DND-41 (cell line): ENCODE data around the gene MBP.

Experiments
- ATAC-seq: fragments of 200-7000 bp; cut with Tn5 transposase; 3 replicates; pipeline ENCODE4 v1.9.1; 2021; ENCODE audit warnings: low read depth; ENCODE audit not compliant: insufficient read depth
- DNase-seq: peaks from one replicate; pipeline ENCODE4 v3.0.0-alpha.2; 2020
- H2AFZ ChIP-seq: 2 replicates; pipeline ENCODE4 v1.6.0; 2012; ENCODE audit warnings: low read depth, low read length
- H3K27ac ChIP-seq: 2 replicates; pipeline ENCODE4 v1.5.1; 2012; ENCODE audit warnings: low read length, inconsistent platforms
- H3K27me3 ChIP-seq: fragments of 200-600 bp; sonication (generic); 2 replicates; pipeline ENCODE4 v1.6.0; 2012; ENCODE audit warnings: low read length, mild to moderate bottlenecking, inconsistent platforms; ENCODE audit not compliant: insufficient read depth, poor library complexity
- H3K36me3 ChIP-seq: 2 replicates; pipeline ENCODE4 v1.5.1; 2012; ENCODE audit warnings: low read length, inconsistent platforms; ENCODE audit not compliant: insufficient read depth
- H3K4me1 ChIP-seq: 2 replicates; pipeline ENCODE4 v1.5.1; 2012; ENCODE audit warnings: mild to moderate bottlenecking, low read length; ENCODE audit not compliant: insufficient read depth
- H3K4me2 ChIP-seq: 2 replicates; pipeline ENCODE4 v1.6.0; 2012; ENCODE audit warnings: mild to moderate bottlenecking, moderate library complexity, low read length, inconsistent platforms; ENCODE audit not compliant: insufficient read depth
- H3K4me3 ChIP-seq, 2 experiments: fragments of 200-600 bp in 1 of 2; shearing (Covaris generic) in 1 of 2; 2 replicates each; pipeline ENCODE4 v1.5.1; 2012 to 2016; ENCODE audit warnings: inconsistent platforms in 2 of 2, low read length in 2 of 2, mild to moderate bottlenecking in 2 of 2, low read depth in 1 of 2, moderate library complexity in 1 of 2
- H3K79me2 ChIP-seq: 2 replicates; pipeline ENCODE4 v1.6.0; 2012; ENCODE audit warnings: low read length, inconsistent platforms; ENCODE audit not compliant: insufficient read depth
- H3K9ac ChIP-seq: 2 replicates; pipeline ENCODE4 v1.6.0; 2012; ENCODE audit warnings: low read depth, mild to moderate bottlenecking, inconsistent platforms, low read length, moderate library complexity
- H3K9me3 ChIP-seq: 2 replicates; pipeline ENCODE4 v1.5.1; 2012; ENCODE audit warnings: low read length, moderate library complexity, mild to moderate bottlenecking, inconsistent platforms; ENCODE audit not compliant: insufficient read depth, severe bottlenecking
- H4K20me1 ChIP-seq: 2 replicates; pipeline ENCODE4 v1.6.0; 2012; ENCODE audit warnings: low read length; ENCODE audit not compliant: insufficient read depth
- EZH2 ChIP-seq: IDR thresholded peaks from 3 replicates; pipeline ENCODE4 v1.6.1; 2012; ENCODE audit warnings: borderline replicate concordance, low read depth, mild to moderate bottlenecking, moderate library complexity, low read length, inconsistent platforms; ENCODE audit not compliant: severe bottlenecking
- TF ChIP-seq, protein P1 (sequence below): IDR thresholded peaks from 2 replicates; pipeline ENCODE4 v1.5.1; 2012; ENCODE audit warnings: borderline replicate concordance, low read length, moderate library complexity, mild to moderate bottlenecking; ENCODE audit not compliant: poor library complexity, severe bottlenecking; ENCODE audit errors: extremely low read depth

MBP gene

DNA sequence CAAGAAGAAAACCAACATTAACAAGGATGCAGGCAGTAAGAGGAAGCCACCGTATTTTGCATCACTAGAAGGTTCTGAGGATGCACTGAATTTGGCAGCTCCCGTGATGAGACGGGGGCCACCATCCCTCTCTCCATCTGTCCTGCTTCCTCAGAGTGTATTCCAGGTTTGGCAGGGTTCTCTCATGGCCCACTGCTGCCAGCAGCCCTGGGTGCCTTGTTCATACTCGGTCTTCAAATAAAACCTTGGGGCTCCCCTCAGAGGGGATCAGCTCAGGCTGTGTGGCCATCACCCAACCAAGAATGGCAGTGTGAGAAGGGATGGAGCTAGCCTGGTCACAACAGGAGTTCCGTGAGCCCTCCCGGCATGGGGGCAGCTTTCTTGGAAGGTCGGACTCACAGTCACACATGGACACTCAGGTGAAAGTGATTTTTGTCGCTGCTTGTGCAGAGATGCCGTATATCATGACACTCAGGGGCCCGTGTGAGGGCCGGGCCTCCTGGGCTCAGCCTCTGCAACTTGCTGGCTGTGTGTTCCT, 12.8 kb upstream of the MBP start:
- H3K4me3 ChIP-seq: no peak overlapping the region
- TF ChIP-seq EZH2: no peak
- TF ChIP-seq, protein P1, sequence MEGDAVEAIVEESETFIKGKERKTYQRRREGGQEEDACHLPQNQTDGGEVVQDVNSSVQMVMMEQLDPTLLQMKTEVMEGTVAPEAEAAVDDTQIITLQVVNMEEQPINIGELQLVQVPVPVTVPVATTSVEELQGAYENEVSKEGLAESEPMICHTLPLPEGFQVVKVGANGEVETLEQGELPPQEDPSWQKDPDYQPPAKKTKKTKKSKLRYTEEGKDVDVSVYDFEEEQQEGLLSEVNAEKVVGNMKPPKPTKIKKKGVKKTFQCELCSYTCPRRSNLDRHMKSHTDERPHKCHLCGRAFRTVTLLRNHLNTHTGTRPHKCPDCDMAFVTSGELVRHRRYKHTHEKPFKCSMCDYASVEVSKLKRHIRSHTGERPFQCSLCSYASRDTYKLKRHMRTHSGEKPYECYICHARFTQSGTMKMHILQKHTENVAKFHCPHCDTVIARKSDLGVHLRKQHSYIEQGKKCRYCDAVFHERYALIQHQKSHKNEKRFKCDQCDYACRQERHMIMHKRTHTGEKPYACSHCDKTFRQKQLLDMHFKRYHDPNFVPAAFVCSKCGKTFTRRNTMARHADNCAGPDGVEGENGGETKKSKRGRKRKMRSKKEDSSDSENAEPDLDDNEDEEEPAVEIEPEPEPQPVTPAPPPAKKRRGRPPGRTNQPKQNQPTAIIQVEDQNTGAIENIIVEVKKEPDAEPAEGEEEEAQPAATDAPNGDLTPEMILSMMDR: no peak
- H3K4me1 ChIP-seq: peaks cover 44% of the 10 kb centered on the region
- H4K20me1 ChIP-seq: no peaks in the 10 kb centered on the region
- H3K9ac ChIP-seq: no peak overlapping the region
- ATAC-seq (no peak), DNase-seq (no peak)
- H3K36me3 ChIP-seq: no peaks in the 10 kb centered on the region
- no peak overlapping the region for H2AFZ ChIP-seq
- no peaks in the 10 kb centered on the region for H3K79me2 ChIP-seq
- no peak overlapping the region for H3K4me2 ChIP-seq
- H3K9me3 ChIP-seq: peaks cover 25% of the 10 kb centered on the region
- H3K27me3 ChIP-seq: no peaks in the 10 kb centered on the region
- H3K27ac ChIP-seq: peak overlapping the region; percentile 1; the same call in 1 of the 2 replicates

DNA sequence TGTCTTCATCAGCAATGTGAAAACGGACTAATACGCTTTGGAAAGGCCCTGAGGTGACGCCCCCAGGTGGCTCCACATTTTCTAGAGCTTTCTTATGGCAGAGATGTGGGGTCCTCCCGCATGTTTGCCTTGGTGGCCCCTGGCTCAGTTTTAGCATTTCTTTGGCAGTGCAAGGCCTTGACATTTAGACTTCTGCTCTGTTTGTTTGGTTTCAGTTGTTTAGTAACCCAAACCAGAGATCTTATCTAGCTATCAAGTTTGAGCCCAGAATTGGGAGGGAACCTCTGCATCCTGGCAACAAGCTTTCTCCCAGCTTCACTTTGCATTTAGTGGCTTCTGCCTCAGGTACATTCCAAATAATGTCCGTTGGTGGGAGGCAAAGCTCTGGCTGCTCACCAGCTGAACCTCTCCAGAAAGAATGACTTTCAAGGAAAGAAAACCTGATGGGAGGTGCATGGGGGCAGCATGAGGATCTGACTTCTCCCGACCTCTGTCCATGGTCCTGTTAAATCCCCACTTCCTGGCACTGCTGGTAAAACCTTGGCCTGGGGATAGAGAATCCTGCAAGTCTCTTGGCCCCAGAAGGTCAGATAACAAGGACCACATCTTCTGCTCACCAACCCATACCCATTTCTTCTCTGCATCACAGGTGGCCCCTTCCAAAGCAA, 12.0 kb upstream of the MBP start:
- Histone ChIP-seq H3K9me3 (peaks cover 25% of the 10 kb centered on the region), H3K27ac (no peak overlapping the region), H3K36me3 (no peaks in the 10 kb centered on the region), H3K4me3 (no peak overlapping the region), H4K20me1 (no peaks in the 10 kb centered on the region), H2AFZ (no peak overlapping the region), H3K4me1 (peaks cover 47% of the 10 kb centered on the region), H3K4me2 (no peak overlapping the region), H3K79me2 (no peaks in the 10 kb centered on the region), H3K27me3 (no peaks in the 10 kb centered on the region), H3K9ac (no peak overlapping the region)
- TF ChIP-seq, protein P1: no peak
- no peak for TF ChIP-seq EZH2
- DNase-seq (no peak), ATAC-seq (no peak)

DNA sequence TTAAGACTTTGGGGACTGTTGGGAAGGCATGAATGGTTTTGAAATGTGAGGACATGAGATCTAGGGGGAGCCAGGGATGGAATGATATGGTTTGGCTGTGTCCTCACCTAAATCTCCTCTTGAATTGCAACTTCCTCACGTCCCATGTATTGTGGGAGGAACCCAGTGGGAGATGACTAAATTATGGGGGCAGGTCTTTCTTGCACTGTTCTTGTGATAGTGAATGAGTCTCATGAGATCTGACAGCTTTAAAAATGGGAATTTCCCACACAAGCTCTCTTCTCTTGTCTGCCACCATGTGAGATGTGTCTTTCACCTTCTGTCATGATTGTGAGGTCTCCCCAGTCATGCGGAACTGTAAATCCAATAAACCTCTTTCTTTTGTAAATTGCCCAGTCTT, 11.5 kb upstream of the MBP start:
- DNase-seq (no peak), ATAC-seq (no peak)
- peaks cover 25% of the 10 kb centered on the region for H3K9me3 ChIP-seq
- no peak overlapping the region for H3K4me2 ChIP-seq
- no peak overlapping the region for H3K4me3 ChIP-seq
- H3K9ac ChIP-seq: no peak overlapping the region
- H3K79me2 ChIP-seq: no peaks in the 10 kb centered on the region
- no peaks in the 10 kb centered on the region for H4K20me1 ChIP-seq
- no peak overlapping the region for H2AFZ ChIP-seq
- no peak overlapping the region for H3K27ac ChIP-seq
- H3K4me1 ChIP-seq: peaks cover 47% of the 10 kb centered on the region
- TF ChIP-seq, protein P1: no peak
- no peak for TF ChIP-seq EZH2
- no peaks in the 10 kb centered on the region for H3K36me3 ChIP-seq
- H3K27me3 ChIP-seq: no peaks in the 10 kb centered on the region

DNA sequence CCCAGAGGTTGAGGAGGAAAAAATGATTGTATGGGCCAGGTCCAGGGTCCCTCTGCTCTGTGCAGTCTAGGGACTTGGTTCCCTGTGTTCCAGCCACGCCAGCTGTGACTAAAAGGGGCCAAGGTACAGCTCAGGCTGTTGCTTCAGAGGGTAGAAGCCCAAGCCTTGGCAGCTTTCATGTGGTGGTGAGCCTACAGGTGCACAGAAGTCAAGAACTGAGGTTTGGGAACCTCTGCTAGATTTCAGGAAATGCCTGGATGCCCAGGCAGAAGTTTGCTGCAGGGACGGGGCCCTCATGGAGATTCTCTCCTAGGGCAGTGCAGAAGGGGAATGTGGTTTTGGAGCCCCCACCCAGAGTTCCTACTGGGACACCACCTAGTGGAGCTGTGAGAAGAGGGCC, 10.6 kb upstream of the MBP start:
- H3K9me3 ChIP-seq: peaks cover 25% of the 10 kb centered on the region
- no peaks in the 10 kb centered on the region for H4K20me1 ChIP-seq
- H2AFZ ChIP-seq: no peak overlapping the region
- TF ChIP-seq EZH2: no peak
- TF ChIP-seq, protein P1: no peak
- H3K79me2 ChIP-seq: no peaks in the 10 kb centered on the region
- no peak overlapping the region for H3K4me3 ChIP-seq
- DNase-seq (peak; percentile 39), ATAC-seq (no peak)
- no peak overlapping the region for H3K9ac ChIP-seq
- no peaks in the 10 kb centered on the region for H3K27me3 ChIP-seq
- H3K27ac ChIP-seq: no peak overlapping the region
- no peak overlapping the region for H3K4me2 ChIP-seq
- no peaks in the 10 kb centered on the region for H3K36me3 ChIP-seq
- H3K4me1 ChIP-seq: peaks cover 47% of the 10 kb centered on the region
